Suppressor macrophage treated with lipopolysaccharide for 4 hours (primary cell): ENCODE data around the gene ZNF649.
"Not testable (repeated sequence)": the region's sequence is repeated elsewhere in the genome, so short reads cannot be mapped to it uniquely, and the experiment has no call there.

ENCODE experiments used
- DNase-seq: peaks from one replicate; pipeline ENCODE4 v3.0.0-alpha.2; 2020

The ZNF649 gene

DNA sequence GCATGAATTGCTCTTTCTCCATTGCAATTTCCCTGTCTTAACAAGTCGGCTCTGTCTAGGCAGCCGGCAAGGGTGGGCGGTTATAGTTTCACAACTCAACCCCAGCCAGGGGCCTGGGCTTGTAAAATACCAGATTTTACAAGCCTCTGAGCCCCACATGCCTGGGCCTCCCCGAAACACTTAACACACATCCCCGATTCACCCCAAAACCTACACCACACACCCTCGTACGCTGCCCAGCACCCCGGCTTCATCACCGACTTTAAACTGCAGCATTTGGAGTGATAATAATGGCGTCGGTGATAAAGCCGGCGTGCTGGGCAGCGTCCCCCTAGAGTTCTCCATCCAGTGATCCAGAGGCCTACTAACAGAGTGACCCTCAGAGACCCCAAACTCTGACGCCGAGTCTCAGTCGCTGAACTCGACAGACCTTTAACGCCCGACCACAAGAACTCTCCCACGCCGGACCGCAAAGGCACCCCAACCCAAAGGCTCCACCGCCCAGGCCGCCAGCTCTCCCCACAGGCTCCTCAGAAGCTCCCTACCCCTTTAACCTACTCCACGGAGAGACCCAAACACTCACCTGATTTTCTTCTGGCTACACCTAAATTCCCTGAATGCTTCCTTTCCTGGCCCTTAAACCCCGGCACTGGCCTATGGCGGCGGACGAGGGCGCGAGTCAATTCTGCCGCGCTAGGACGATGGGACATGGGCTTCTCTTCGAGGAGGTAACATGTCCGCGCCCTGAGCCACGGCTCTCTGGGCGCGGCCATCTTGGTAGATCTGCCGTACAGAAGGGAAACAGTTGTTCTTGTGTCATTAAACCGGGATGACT is at the start of gene ZNF649:
ZNF649 (minus strand) TSS at position 687 of the 835 bp plus-strand sequence. CDS start 4,910 bp downstream, outside the sequence.
- peak; percentile 94 for DNase-seq

DNA sequence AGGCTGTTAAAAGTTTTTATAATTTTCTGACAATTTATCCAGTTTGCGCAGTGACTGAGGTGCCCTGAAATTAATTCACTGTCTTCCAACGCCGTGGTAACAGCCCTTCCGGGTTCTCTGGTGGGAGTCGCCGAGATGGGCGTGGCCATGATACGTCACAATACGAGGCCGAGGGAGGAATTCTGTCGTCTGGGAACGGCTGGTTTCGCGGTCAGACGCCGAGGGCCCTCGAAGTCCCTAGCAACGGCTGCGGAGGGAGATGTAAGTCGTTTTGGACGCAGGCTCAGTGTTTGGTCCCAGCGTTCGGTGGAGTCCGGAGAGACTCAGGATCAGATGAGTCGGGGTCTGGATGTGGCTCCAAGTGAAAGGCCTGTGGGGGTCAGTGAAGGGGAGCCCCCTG is 44.2 kb upstream of the ZNF649 start:
- no peak for DNase-seq

DNA sequence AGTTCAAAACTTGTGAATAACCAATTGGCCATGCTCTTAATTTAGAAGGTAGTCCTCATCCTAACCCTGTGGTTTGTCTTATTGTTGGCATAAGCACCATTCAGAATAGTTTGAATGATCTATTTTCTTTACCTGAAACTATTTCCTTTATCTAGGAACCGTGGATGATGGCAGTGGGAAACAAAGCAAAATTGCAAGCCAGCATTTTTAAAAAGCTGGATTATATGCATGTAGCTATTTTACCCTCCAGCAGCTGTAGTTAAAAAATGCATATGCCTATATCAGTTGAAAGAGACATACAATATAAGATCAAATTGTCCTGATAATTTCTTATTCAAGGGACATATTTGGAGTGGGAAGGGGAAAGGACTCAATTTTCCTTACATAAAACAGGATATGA is 41.8 kb upstream of the ZNF649 start:
- no peak for DNase-seq

DNA sequence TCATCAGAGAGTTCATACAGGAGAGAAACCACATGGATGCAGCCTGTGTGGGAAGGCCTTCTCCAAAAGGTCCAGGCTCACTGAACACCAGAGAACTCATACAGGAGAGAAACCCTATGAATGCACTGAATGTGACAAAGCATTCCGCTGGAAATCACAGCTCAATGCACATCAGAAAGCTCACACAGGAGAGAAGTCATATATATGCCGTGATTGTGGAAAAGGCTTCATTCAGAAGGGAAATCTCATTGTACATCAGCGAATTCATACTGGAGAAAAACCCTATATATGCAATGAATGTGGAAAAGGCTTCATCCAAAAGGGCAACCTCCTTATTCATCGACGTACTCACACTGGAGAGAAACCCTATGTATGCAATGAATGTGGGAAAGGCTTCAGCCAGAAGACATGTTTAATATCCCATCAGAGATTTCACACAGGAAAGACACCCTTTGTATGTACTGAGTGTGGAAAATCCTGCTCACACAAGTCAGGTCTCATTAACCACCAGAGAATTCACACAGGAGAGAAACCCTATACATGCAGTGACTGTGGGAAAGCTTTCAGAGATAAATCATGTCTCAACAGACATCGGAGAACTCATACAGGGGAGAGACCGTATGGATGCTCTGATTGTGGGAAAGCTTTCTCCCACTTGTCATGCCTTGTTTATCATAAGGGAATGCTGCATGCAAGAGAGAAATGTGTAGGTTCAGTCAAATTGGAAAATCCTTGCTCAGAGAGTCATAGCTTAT is 40.2 kb upstream of the ZNF649 start:
- no peak for DNase-seq

DNA sequence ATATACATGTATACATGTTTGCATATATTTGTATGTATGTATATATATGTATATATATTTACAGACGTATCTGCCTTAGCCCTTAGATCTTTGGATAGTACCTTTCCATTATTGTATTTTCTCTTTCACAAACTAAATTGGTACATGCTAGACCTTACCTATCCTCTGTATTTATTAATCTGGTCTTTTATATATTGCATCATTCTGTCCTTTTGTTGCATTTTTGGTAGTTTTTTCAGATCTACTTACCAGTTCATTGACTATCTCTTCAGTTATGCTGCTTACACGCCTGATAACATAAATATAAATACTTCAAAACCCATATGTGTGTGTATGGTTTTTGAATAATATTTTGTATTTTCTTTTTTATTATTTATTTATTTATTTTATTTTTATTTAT is 34.1 kb upstream of the ZNF649 start:
- DNase-seq: no peak

DNA sequence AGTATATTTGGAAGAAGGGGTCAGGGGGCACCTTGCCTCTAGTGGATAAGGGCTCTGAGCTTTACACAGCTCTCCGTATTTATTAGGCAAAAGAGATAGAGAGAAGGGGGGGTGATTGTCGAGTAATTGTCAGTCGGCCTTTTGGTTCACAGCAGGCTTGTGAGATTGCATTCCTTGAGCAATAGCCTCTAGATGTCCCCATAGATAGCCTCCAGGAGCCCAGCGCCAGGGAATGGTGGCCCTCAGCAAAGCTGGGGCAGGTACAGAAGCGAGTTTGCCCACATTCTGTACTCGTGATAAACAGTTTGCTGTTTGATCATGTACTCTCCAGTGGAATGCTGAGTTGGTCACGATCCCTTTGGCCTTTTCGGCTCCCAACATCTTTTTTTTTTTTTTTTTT is 27.1 kb upstream of the ZNF649 start:
- DNase-seq: no peak

DNA sequence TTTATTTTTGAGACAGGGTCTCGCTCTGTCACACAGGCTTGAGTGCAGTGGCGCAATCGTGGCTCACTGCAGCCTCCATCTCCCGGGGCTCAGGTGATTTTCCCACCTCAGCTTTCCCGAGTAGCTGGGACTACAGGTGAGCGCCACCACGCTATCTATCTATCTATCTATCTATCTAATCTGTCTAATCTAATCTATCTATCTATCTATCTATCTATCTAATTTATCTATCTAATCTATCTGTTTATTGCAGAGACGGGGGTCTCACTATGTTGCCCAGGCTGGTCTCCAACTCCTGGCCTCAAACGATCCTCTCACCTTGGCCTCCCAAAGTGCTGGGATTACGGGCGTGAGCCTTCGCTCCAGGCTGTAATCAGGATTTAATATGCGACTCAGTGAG is 23.0 kb upstream of the ZNF649 start:
- no peak for DNase-seq

DNA sequence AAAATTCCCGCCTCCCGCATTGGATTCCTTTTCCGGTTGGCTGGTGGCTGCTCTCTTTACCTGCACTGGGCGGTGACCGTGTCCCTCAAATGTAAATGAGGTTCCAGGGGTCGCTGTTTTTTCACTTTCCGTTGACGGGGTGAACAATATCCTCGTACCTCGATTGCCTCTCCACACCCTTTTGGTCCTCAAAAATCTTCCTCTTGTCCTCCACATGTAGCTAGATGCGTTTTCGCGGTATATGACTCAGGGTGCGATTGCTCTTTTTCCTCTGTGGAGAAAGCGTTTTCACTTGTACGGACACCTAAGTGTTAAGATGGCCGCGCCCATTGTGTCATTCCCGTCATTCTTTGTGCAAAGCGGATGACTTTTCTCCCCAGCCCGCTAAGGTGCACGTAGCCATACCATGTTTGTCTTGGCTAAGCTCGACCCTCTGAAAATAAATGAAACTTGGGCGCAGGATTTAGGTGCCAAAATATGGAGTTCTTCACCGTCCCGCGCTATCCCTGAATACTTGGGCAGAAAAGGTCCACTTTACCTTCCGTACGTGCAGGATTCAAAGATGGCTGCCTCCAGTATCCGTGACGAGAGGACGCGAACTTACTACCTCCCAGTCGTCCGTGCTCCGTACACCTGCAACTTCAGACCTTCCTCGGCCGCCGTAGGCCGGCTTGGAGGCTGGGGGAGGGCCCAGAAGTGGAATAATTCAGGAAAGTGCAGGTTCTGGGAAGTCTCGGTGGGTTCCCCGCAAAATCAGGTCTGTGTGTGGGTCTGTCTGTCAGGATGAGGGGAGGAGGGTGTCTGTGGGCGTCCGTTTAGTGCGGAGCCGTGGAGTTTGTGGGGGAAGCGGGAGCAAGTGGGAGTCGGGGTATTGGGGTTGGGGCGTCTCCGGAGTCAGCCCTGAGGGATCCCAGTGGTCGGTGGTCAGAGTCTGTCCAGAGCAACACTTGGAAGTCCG is 22.2 kb upstream of the ZNF649 start, which contains the start of gene ZNF613:
ZNF613 (plus strand) TSS at position 689 of the 958 bp plus-strand sequence. CDS start 8,749 bp downstream, outside the sequence.
- DNase-seq: peak; percentile 93

DNA sequence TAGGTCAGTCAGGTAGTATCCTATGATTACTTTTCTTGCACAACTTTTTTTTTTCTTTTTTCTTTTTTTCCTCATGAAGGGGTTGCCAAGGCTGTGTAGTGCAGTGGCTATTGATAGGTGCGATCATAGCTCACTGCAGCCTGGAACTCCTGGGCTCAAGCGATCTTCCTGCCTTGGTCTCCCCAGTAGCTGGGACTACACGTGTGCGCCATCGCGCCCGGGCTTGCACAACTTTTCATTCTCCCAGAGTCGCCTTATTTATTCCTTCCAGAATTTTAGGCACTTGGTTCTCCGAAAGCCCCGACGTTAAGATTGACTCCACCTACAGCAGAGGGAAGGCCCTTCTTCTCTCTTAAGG is 21.6 kb upstream of the ZNF649 start:
- DNase-seq: no peak

DNA sequence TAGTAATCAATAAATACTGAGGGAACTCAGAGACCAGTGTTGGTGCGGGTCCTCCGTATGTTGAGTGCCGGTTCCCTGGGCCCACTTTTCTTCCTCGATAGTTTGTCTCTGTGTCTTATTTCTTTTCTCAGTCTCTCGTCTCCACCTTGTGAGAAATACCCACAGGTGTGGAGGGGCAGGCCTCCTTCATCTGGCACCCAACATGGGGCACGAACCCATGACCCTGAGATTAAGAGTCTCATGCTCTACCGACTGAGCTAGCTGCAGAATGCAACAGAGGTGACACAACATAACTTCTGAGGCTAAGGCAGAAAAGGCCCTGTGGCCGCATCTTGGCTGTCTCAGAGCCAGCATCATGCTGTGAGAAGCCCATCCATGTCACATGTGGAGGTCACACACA is 17.1 kb upstream of the ZNF649 start:
- no peak for DNase-seq

DNA sequence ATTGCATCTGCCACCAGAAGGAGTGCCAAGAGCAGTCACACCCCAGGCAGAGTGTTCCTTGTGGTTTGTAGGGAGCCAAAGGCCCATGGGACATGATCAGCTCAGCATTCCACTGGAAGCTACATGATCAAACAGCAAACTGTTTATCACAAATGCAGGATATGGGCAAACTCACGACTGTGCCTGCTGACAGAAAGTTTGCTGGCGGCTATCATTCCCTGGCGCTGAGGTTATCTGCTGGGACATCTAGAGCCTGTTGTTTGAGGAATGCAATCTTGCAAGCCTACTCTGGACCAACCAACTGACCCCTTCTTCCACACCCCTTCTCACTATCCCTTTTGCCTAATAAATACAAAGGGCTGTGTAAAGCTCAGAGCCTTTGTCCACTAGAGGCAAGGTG is 14.8 kb upstream of the ZNF649 start:
- no peak for DNase-seq

DNA sequence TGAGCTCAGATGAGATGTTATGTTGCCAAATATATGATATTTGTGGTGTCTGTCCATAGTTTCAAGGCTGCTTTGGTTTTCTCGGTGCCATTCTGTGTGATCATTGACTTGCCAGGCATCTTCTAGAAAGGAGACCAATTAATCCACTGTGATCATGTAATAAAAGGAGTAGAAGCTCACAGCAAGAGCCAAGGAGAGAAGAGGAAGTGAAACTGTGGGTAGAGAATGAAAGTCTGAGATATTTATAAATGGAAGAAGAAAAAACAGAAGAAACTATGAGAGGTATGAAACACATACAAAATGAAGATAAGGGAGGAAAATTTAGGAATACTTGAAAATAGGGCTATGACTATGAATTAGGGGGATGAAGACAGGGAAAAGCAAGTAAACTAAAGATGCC is 11.3 kb upstream of the ZNF649 start:
- no peak for DNase-seq

DNA sequence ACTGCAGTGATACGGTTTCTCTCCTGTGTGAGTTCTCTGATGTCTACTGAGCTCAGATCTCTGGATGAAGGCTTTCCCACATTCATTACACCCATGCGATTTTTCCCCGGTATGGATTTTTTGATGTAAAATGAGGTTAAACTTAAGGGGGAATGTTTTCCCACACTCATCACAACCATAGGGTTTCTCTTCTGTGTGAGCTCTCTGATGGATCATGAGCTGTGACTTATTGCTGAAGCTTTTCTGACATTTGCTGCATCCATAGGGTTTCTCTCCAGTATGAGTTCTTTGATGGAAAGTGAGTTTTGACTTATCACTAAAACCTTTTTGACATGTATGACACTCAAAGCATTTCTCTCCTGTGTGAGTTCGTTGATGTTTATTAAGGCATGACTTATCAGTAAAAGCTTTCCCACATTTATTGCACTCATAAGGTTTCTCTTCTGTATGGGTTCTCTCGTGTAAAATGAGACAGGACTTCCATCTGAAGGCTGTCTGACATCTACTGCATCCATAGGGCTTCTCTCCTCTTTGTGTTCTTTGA is 10.6 kb upstream of the ZNF649 start:
- no peak for DNase-seq

DNA sequence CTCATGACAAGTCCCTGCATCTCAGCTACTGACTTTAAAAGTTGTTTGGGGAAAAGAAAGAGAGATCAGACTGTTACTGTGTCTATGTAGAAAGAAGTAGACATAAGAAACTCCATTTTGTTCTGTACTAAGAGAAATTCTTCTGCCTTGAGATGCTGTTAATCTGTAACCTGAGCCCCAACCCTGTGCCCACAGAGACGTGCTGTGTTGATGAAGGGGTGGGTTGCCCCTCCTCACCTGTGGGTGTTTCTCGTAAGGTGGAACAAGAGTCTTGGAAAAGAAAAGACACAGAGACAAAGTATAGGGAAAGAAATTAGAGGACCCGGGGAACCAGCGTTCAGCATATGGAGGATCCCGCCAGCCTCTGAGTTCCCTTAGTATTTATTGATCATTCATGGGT is 3.2 kb upstream of the ZNF649 start:
- not testable (repeated sequence) for DNase-seq

DNA sequence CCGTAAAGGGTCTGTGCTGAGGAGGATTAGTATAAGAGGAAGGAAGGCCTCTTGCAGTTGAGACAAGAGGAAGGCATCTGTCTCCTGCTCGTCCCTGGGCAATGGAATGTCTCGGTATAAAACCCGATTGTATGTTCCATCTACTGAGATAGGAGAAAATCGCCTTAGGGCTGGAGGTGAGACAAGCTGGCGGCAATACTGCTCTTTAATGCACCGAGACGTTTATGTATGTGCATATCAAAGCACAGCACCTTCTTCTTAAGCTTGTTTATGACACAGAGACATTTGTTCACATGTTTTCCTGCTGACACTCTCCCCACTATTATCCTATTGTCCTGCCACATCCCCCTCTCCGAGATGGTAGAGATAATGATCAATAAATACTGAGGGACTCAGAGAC is 1.3 kb upstream of the ZNF649 start:
- not testable (repeated sequence) for DNase-seq

DNA sequence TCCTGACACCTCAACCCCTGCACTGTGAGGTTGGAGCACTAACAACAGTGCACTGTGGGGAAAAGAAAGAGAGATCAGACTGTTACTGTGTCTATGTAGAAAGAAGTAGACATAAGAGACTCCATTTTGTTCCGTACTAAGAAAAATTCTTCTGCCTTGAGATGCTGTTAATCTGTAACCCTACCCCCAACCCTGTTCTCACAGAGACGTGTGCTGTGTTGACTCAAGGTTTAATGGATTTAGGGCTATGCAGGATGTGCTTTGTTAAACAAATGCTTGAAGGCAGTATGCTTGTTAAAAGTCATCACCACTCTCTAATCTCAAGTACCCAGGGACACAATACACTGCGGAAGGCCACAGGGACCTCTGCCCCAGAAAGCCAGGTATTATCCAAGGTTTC is 822 bp upstream of the ZNF649 start:
- not testable (repeated sequence) for DNase-seq

DNA sequence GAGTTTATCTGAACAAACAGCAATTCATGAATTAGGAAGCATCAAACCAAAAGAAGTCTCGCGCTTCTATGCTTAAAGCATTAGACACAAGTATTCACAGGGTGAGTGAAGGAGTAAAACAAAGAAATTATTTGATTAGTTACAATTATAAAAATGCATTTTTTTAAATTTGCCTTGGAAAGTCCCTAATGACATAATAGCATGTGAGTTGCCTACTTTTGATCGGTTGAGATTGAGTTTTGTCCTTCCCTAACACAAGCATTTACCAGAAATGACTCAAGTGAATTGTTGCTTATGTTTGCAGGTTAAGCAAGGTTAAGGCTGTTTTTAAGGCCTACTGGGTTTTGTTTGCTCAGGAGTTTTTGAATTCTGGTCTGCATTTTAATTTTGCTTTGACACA is 389 bp upstream of the ZNF649 start:
- peak; percentile 19 for DNase-seq

DNA sequence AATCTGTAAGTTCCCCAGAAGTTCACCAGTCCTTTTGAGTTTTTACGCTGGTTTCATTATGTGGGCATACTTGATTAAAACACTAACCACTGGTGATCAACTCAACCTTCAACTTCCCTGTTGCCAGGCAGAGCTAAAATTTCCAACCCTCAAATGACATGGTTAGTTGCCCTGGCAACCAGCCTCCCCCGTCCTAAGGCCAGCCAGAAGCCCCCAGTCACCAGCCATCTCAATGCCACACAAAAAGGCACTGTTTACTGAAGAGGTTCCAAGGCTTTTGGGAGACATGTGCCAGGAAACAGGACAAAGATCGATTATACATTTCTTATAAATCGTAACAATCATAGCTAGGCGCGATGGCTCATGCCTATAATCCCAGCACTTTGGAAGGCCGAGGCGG is 1.6 kb downstream of the ZNF649 start:
- no peak for DNase-seq

DNA sequence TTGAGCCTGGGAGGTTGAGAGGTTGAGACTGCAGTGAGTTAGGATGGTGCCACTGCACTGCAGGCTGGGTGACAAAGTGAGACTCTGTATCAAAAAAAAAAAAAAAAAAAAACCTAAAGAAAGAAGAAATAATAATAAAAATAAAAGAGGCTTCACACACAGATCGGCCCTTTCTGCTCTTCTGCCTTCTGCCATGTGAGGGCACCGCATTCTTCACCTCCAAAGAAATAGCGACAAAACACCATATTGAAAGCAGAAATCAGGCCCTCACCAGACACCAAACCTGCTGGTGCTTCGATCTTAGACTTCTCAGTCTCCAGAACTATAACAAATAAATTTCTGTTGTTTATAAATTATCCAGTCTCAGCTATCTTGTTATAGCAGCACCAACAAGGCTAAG is 3.0 kb downstream of the ZNF649 start:
- no peak for DNase-seq

DNA sequence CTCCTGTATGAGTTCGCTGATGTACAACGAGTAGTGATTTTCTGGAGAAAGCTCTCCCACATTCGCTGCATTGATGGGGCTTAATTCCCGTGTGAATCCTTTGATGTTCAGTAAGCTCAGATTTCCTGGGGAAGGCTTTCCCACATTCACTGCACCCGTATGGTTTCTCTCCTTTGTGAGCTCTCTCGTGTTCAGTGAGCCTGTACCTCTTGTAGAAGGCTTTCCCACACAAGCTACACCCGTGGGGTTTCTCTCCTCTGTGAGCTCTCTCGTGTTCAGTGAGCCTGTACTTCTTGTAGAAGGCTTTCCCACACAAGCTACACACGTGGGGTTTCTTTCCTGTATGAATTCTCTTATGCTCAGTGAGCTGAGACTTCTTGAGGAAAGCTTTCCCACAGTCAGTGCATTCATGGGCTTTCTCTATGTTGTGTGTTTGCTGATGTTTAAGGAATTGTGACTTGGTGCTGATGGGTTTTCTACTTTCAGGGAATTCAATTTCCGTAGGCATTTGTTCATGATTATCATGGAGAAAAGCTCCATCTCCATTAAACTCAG is 13.5 kb downstream of the ZNF649 start:
- DNase-seq: no peak

DNA sequence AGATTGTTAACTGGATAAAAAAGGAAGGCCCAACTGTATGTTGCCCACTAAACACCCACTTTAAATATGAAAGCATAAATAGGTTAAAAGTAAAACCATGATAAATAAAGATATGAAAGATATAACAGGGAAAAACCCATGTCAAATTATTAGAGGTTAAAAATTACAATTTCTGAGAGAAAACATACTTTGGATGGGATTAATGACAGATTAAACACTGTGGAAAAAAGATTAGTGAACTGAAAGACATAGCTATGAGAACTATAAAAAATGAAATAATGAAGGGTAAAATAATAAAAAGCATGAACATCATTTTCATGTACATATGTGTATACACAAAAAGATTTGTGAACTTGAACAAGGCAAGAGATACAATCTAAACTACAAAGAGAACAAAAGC is 14.9 kb downstream of the ZNF649 start:
- no peak for DNase-seq
